Bronchial epithelial cell (primary cell): ENCODE results near the gene TMEM94. TPM values are rescaled to one million over a fixed set of nuclear protein-coding genes. Genes with fewer than 3 reads are reported as not detected.
"Not testable (repeated sequence)": the region's sequence is repeated elsewhere in the genome, so short reads cannot be mapped to it uniquely, and the experiment has no call there.

Experiments
- DNase-seq: peaks from one replicate; pipeline ENCODE4 v3.0.0-alpha.2; 2010; ENCODE audit warnings: low read depth
- FAIRE-seq: peaks from 2 replicates; lab custom pipeline; 2011; peaks lifted over from hg19 to GRCh38; lab: Jason Lieb, UNC
- H3K27me3 ChIP-seq: 2 replicates; pipeline ENCODE4 v1.5.1; 2011; ENCODE audit warnings: low read length; ENCODE audit not compliant: control insufficient read depth, insufficient read depth
- H3K36me3 ChIP-seq: 2 replicates; pipeline ENCODE4 v1.5.1; 2011; ENCODE audit warnings: low read length; ENCODE audit not compliant: control insufficient read depth, insufficient read depth
- H3K4me3 ChIP-seq: 2 replicates; pipeline ENCODE4 v1.5.1; 2011; ENCODE audit warnings: mild to moderate bottlenecking, low read depth, low read length, control low read depth
- CTCF ChIP-seq: IDR thresholded peaks from 2 replicates; pipeline ENCODE4 v1.5.1; 2011; ENCODE audit warnings: mild to moderate bottlenecking, moderate library complexity, low read length, control low read depth, inconsistent platforms; ENCODE audit not compliant: insufficient read depth, severe bottlenecking
- total RNA-seq: library from RNA; depleted of rRNA; stranded (reverse); fragments of >200 nt; gene quantifications from 2 replicates; pipeline ENCODE4 v1.2.1, GENCODE V29; 2014

Gene TMEM94
- total RNA-seq, 1 donor from 2014 or later: 13.7 TPM

- Histone ChIP-seq H3K27me3 (no peaks in the 10 kb centered on the region), H3K36me3 (peaks cover 6% of the 10 kb centered on the region), H3K4me3 (peak overlapping the region; percentile 75)
- DNase-seq (no peak), FAIRE-seq (no peak)
- no peak for TF ChIP-seq CTCF
Observed at GRCh38 chr17:75517297-75517865, 60.9 kb downstream of the TMEM94 start.

- DNase-seq (no peak), FAIRE-seq (no peak)
- no peaks in the 10 kb centered on the region for H3K27me3 ChIP-seq
- no peak overlapping the region for H3K4me3 ChIP-seq
- TF ChIP-seq CTCF: no peak
- peaks cover 6% of the 10 kb centered on the region for H3K36me3 ChIP-seq
Observed at GRCh38 chr17:75518201-75518600, 61.8 kb downstream of the TMEM94 start.

- peak; percentile 23 for FAIRE-seq
- TF ChIP-seq CTCF: no peak
Observed at GRCh38 chr17:75518983-75519537, 62.6 kb downstream of the TMEM94 start.

GRCh38 chr17:75520413-75520812 is 64.0 kb downstream of the TMEM94 start:
- FAIRE-seq, H3K36me3 ChIP-seq, DNase-seq, H3K4me3 ChIP-seq, H3K27me3 ChIP-seq: not testable (repeated sequence)

More at GRCh38 chr17:75518983-75519537, 62.6 kb downstream of the TMEM94 start:
- no peak for DNase-seq
- peaks cover 5% of the 10 kb centered on the region for H3K36me3 ChIP-seq
- no peaks in the 10 kb centered on the region for H3K27me3 ChIP-seq
- no peak overlapping the region for H3K4me3 ChIP-seq

- Histone ChIP-seq H3K4me3 (no peak overlapping the region), H3K36me3 (peaks cover 6% of the 10 kb centered on the region), H3K27me3 (no peaks in the 10 kb centered on the region)
- DNase-seq (no peak), FAIRE-seq (no peak)
- no peak for TF ChIP-seq CTCF
Observed at GRCh38 chr17:75521290-75521689, 64.9 kb downstream of the TMEM94 start.

GRCh38 chr17:75521951-75522727 is 65.7 kb downstream of the TMEM94 start:
- TF ChIP-seq CTCF: no peak
- Histone ChIP-seq H3K27me3 (no peaks in the 10 kb centered on the region), H3K4me3 (no peak overlapping the region), H3K36me3 (peaks cover 6% of the 10 kb centered on the region)
- peak; percentile 23 for DNase-seq
- no peak for FAIRE-seq
